SK-N-MC (cell line): ENCODE measurements around the gene FMC1.

ENCODE experiments used
- EZH2 ChIP-seq: fragments of 200-600 bp; sonication (generic); IDR thresholded peaks from one replicate; pipeline ENCODE4 v1.6.1; 2017; ENCODE audit warnings: antibody characterized with exemption
- POLR2AphosphoS5 ChIP-seq: IDR thresholded peaks from 2 replicates; pipeline ENCODE4 v1.6.1; 2012; ENCODE audit warnings: mild to moderate bottlenecking, low read depth, low read length, borderline replicate concordance

DNA sequence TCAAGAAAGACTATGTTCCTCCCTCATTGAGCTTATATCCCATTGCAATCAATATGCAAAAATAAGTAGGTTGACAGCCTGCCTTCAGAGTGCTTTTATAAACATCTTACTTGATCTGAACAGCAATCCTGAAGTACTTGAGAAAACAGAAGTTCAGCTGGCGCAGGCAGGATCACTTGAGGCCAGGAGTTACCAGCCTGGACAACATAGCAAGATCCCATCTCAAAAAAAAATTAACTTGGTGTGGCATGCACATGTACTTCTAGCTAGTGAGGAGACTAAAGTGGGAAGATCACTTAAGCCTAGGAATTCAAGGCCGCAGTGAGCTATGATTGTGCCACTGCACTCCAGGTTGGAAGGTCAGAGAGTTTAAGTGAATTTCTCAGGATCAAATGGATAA, 48.6 kb downstream of the FMC1 start:
- no peak for TF ChIP-seq POLR2AphosphoS5
- TF ChIP-seq EZH2 = no peak
